K562 (cell line): Measurements from ENCODE around the gene CFDP1. TPM values are rescaled to one million over a fixed set of nuclear protein-coding genes. Genes with fewer than 3 reads are reported as not detected.

Experiments
- C11orf30 ChIP-seq: fragments of 450-650 bp; IDR thresholded peaks from 2 replicates; pipeline ENCODE4 v1.6.1; 2016; ENCODE audit warnings: low read depth, mild to moderate bottlenecking
- CBFA2T3 ChIP-seq: fragments of 450-650 bp; IDR thresholded peaks from 2 replicates; pipeline ENCODE4 v1.6.1; 2017
- EP400 ChIP-seq: fragments of 450-650 bp; IDR thresholded peaks from 2 replicates; pipeline ENCODE4 v1.6.1; 2017; ENCODE audit warnings: antibody characterized with exemption, mild to moderate bottlenecking, moderate library complexity
- FOXA3 ChIP-seq, 2 experiments: fragments of 450-650 bp in 1 of 2; sonication (generic) in 1 of 2; formaldehyde crosslinking; IDR thresholded peaks in 1 of 2; conservative IDR thresholded peaks in 1 of 2; 2 replicates each; pipeline versions ENCODE4 v1.4.0 to v1.8.0; 2020 to 2022; ENCODE audit warnings: mild to moderate bottlenecking in 2 of 2, missing genetic modification reagents in 1 of 2
- GABPB2 ChIP-seq: fragments of 250-450 bp; sonication (Bioruptor Pico); conservative IDR thresholded peaks from 2 replicates; pipeline ENCODE4 v1.5.1; 2021; ENCODE audit warnings: mild to moderate bottlenecking
- GATAD2B ChIP-seq: fragments of 450-650 bp; IDR thresholded peaks from 2 replicates; pipeline ENCODE4 v1.6.1; 2017; ENCODE audit warnings: mild to moderate bottlenecking, borderline replicate concordance
- HDGF ChIP-seq: fragments of 450-650 bp; IDR thresholded peaks from 2 replicates; pipeline ENCODE4 v1.6.1; 2016
- MAFG ChIP-seq: fragments of 450-650 bp; conservative IDR thresholded peaks from 2 replicates; pipeline ENCODE4 v1.6.1; 2016; ENCODE audit warnings: missing genetic modification characterization, missing compliant biosample characterization
- MAFK ChIP-seq: IDR thresholded peaks from 2 replicates; pipeline ENCODE4 v1.6.1; 2011; ENCODE audit warnings: low read length, improper control_type of control experiment
- MCM5 ChIP-seq: fragments of 450-650 bp; IDR thresholded peaks from 2 replicates; pipeline ENCODE4 v1.6.1; 2016; ENCODE audit warnings: low read depth
- MTA1 ChIP-seq: fragments of 450-650 bp; IDR thresholded peaks from 2 replicates; pipeline ENCODE4 v1.6.1; 2017; ENCODE audit warnings: borderline replicate concordance
- NFIX ChIP-seq: fragments of 250-450 bp; sonication (Bioruptor Pico); IDR thresholded peaks from 2 replicates; pipeline ENCODE4 v1.4.0; 2020; ENCODE audit warnings: low read depth, mild to moderate bottlenecking, moderate library complexity
- PHB ChIP-seq: fragments of 250-450 bp; sonication (Bioruptor Pico); IDR thresholded peaks from 2 replicates; pipeline ENCODE4 v1.5.0; 2021
- POLR2H ChIP-seq: IDR thresholded peaks from 2 replicates; pipeline ENCODE4 v1.6.1; 2016; ENCODE audit warnings: missing genetic modification characterization, low read depth, mild to moderate bottlenecking, control low read depth, missing compliant biosample characterization, moderate library complexity
- RFX5 ChIP-seq: IDR thresholded peaks from 2 replicates; pipeline ENCODE4 v1.6.1; 2011; ENCODE audit warnings: low read depth, mild to moderate bottlenecking, improper control_type of control experiment, low read length
- SRSF7 ChIP-seq: fragments of 200-400 bp; formaldehyde crosslinking; optimal IDR thresholded peaks from 2 replicates; pipeline ENCODE3; 2017; ENCODE audit warnings: mild to moderate bottlenecking, low read depth, low read length
- SRSF9 ChIP-seq: fragments of 200-400 bp; formaldehyde crosslinking; IDR thresholded peaks from 2 replicates; pipeline ENCODE4 v1.6.1; 2017; ENCODE audit warnings: low read depth, low read length, borderline replicate concordance
- SUPT5H ChIP-seq: fragments of 450-650 bp; IDR thresholded peaks from 2 replicates; pipeline ENCODE4 v1.6.1; 2016
- ZEB2 ChIP-seq: fragments of 450-650 bp; IDR thresholded peaks from 2 replicates; pipeline ENCODE4 v1.6.1; 2016
- ZNF121 ChIP-seq: sonication (generic); formaldehyde crosslinking; conservative IDR thresholded peaks from 2 replicates; pipeline ENCODE4 v1.8.0; 2022; ENCODE audit warnings: missing genetic modification reagents
- ZNF561 ChIP-seq: fragments of 450-650 bp; formaldehyde crosslinking; conservative IDR thresholded peaks from 2 replicates; pipeline ENCODE4 v1.4.0; 2020; ENCODE audit warnings: mild to moderate bottlenecking, moderate library complexity
- ZNF766 ChIP-seq: fragments of 200-800 bp; sonication (Bioruptor generic); conservative IDR thresholded peaks from 2 replicates; pipeline ENCODE4 v1.6.1; 2016; ENCODE audit warnings: missing genetic modification characterization, missing compliant biosample characterization
- polyA plus RNA-seq, 8 experiments: library from polyadenylated mRNA; depleted of rRNA in 4 of 8; stranded (reverse) in 5 of 8; unstranded in 3 of 8; fragments of >200 nt; fragmentation: Nextera tagmentation in 2 of 8; fragmentation: Illumina TruSeq in 1 of 8; extraction: Ambion mirVana in 2 of 8; extraction: Trizol in 1 of 8; gene quantifications; 2 replicates each; pipeline versions ENCODE4 v1.2.1 to v1.2.3, GENCODE V29; 2011 to 2014; ENCODE audit warnings: inconsistent platforms in 1 of 8, missing spikeins in 1 of 8
- total RNA-seq, 7 experiments: library from RNA; depleted of rRNA in 6 of 7; stranded (reverse); fragments of >200 nt in 6 of 7; fragmentation: Illumina TruSeq in 2 of 7; extraction: Trizol in 2 of 7; gene quantifications; 2 replicates each; pipeline versions ENCODE4 v1.2.1 to v1.2.3, GENCODE V29; 2011 to 2021; ENCODE audit warnings: low replicate concordance in 1 of 7
- TF ChIP-seq, protein P1 (sequence below), 2 experiments: fragments of 200-800 bp in 1 of 2; sonication (Bioruptor generic) in 1 of 2; sonication (generic) in 1 of 2; formaldehyde crosslinking in 1 of 2; IDR thresholded peaks in 1 of 2; conservative IDR thresholded peaks in 1 of 2; 2 replicates each; pipeline versions ENCODE4 v1.5.0 to v1.6.1; 2016 to 2020; ENCODE audit warnings: missing compliant biosample characterization in 1 of 2, missing genetic modification characterization in 1 of 2, missing genetic modification reagents in 1 of 2
- TF ChIP-seq, protein P2 (sequence below): fragments of 450-650 bp; IDR thresholded peaks from 2 replicates; pipeline ENCODE4 v1.6.1; 2016
- TF ChIP-seq, protein P3 (sequence below), 3 experiments: IDR thresholded peaks in 2 of 3; conservative IDR thresholded peaks in 1 of 3; 2 replicates each; pipeline ENCODE4 v1.5.1; 2011 to 2012; ENCODE audit warnings: low read length in 3 of 3, mild to moderate bottlenecking in 3 of 3, control low read depth in 2 of 3, improper control_type of control experiment in 1 of 3, inconsistent platforms in 1 of 3, low read depth in 1 of 3, mixed read lengths in 1 of 3, moderate library complexity in 1 of 3; ENCODE audit not compliant: insufficient read depth in 2 of 3

The CFDP1 gene
- total and polyA plus RNA-seq, 9 of the 15 experiments (the other 6 are each of a cell fraction or from before 2014, with no cell fraction given) = 31.5 to 78.4 (median 61.7) TPM

DNA sequence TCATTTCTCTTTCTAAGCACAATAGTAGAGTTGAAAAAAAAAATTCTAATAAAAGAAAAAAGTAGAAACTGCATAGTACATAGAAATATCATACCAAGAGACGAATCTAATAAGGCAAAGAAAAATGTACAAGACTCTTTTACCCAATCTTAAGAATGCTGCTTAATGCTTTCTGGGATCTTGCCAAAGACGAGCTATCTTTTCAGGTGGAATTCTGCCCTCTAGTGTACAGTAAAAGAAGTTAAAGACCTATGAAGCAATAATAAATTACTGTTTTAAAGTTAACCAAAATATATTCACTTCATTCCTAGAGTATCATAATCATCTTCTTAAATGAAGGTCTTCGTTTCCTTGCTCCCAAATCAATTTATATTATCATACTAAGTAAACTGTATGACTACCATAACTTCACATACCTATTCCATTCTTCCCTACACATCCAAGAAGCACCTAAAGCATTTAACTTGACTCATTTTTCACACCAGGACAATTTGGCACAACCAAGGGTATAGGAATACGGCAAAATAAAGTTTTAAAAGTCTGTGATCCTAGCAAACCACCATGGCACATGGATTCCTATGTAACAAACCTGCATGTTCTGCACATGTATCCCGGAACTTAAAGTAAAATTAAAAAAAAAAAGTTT lies 47.7 kb downstream of the CFDP1 start (continued):
- TF ChIP-seq ZEB2 = no peak
- no peak for TF ChIP-seq ZNF561
- TF ChIP-seq MAFG (tag) = peak; percentile 48
- no peak for TF ChIP-seq FOXA3 (CRISPR knock-in tag; conservative IDR thresholded peaks at IDR 0.05 in 1 of 2, IDR thresholded peaks at IDR 0.05 in 1 of 2)
- peak; percentile 31; the same call in 1 of the 2 replicates for TF ChIP-seq GATAD2B
- no peak for TF ChIP-seq PHB
- TF ChIP-seq, protein P1, sequence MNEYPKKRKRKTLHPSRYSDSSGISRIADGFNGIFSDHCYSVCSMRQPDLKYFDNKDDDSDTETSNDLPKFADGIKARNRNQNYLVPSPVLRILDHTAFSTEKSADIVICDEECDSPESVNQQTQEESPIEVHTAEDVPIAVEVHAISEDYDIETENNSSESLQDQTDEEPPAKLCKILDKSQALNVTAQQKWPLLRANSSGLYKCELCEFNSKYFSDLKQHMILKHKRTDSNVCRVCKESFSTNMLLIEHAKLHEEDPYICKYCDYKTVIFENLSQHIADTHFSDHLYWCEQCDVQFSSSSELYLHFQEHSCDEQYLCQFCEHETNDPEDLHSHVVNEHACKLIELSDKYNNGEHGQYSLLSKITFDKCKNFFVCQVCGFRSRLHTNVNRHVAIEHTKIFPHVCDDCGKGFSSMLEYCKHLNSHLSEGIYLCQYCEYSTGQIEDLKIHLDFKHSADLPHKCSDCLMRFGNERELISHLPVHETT (CRISPR knock-in tag; conservative IDR thresholded peaks at IDR 0.05 in 1 of 2, IDR thresholded peaks at IDR 0.05 in 1 of 2) = 0 out of 4 replicates have a peak, but pooled peaks of 1 of the 2 experiments have one; percentile 20
- TF ChIP-seq C11orf30 = peak; percentile 30
- TF ChIP-seq ZNF121 (CRISPR knock-in tag) = no peak
- no peak for TF ChIP-seq MCM5
- TF ChIP-seq SUPT5H = no peak
- TF ChIP-seq SRSF7 = no peak
- TF ChIP-seq RFX5 = no peak
- TF ChIP-seq, protein P2, sequence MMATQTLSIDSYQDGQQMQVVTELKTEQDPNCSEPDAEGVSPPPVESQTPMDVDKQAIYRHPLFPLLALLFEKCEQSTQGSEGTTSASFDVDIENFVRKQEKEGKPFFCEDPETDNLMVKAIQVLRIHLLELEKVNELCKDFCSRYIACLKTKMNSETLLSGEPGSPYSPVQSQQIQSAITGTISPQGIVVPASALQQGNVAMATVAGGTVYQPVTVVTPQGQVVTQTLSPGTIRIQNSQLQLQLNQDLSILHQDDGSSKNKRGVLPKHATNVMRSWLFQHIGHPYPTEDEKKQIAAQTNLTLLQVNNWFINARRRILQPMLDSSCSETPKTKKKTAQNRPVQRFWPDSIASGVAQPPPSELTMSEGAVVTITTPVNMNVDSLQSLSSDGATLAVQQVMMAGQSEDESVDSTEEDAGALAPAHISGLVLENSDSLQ = no peak
- TF ChIP-seq ZNF766 (CRISPR knock-in tag) = no peak
- TF ChIP-seq GABPB2 (CRISPR knock-in tag) = no peak
- no peak; the same call in 1 of the 2 replicates for TF ChIP-seq MAFK
- no peak for TF ChIP-seq CBFA2T3
- peak; percentile 36; the same call in 1 of the 2 replicates for TF ChIP-seq POLR2H (tag)
- TF ChIP-seq EP400 = peak; percentile 46
- TF ChIP-seq NFIX (CRISPR knock-in tag) = peak; percentile 39
- no peak for TF ChIP-seq HDGF
- TF ChIP-seq, protein P3, sequence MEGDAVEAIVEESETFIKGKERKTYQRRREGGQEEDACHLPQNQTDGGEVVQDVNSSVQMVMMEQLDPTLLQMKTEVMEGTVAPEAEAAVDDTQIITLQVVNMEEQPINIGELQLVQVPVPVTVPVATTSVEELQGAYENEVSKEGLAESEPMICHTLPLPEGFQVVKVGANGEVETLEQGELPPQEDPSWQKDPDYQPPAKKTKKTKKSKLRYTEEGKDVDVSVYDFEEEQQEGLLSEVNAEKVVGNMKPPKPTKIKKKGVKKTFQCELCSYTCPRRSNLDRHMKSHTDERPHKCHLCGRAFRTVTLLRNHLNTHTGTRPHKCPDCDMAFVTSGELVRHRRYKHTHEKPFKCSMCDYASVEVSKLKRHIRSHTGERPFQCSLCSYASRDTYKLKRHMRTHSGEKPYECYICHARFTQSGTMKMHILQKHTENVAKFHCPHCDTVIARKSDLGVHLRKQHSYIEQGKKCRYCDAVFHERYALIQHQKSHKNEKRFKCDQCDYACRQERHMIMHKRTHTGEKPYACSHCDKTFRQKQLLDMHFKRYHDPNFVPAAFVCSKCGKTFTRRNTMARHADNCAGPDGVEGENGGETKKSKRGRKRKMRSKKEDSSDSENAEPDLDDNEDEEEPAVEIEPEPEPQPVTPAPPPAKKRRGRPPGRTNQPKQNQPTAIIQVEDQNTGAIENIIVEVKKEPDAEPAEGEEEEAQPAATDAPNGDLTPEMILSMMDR (IDR thresholded peaks at IDR 0.05 in 2 of 3, conservative IDR thresholded peaks at IDR 0.05 in 1 of 3; ENCODE audit: insufficient read depth in 2 of 3, low read depth in 1 of 3, low read length in 3 of 3) = peak in 2 of 3 experiments; percentile 48 to 76; a peak in 4 of 6 replicates
- TF ChIP-seq MTA1 = no peak
- no peak for TF ChIP-seq SRSF9
